Common myeloid progenitor, CD34-positive (primary cell): ENCODE data around the gene CCSER1.

Experiments used
- CTCF ChIA-PET: fragments of 350-600 bp; sonication (Branson Sonifier 250); formaldehyde crosslinking; loops from one replicate; lab custom pipeline; 2021; ENCODE audit warnings: antibody characterized with exemption; lab: Charles Lee
- POLR2A ChIA-PET: fragments of 350-600 bp; sonication (Branson Sonifier 250); formaldehyde crosslinking; loops from one replicate; lab custom pipeline; 2021; ENCODE audit warnings: antibody characterized with exemption; lab: Charles Lee
- DNase-seq, 3 donors: peaks; one replicate each; pipeline versions ENCODE4 v3.0.0 to v3.0.0-alpha.2; 2013
- H3K27ac ChIP-seq, 2 experiments: 1 replicate in 1 of 2; 2 replicates in 1 of 2; pipeline ENCODE4 v1.7.0; 2013; ENCODE audit warnings: inconsistent platforms in 2 of 2, low read length in 2 of 2, mild to moderate bottlenecking in 2 of 2, low read depth in 1 of 2, moderate library complexity in 1 of 2; ENCODE audit not compliant: severe bottlenecking in 2 of 2, insufficient read depth in 1 of 2, poor library complexity in 1 of 2
- H3K27me3 ChIP-seq, 5 experiments: replicated peaks in 2 of 5; 1 replicate in 3 of 5; 2 replicates in 2 of 5; pipeline versions ENCODE4 v1.6.1 to v1.7.0; 2013; ENCODE audit warnings: low read length in 4 of 5, mild to moderate bottlenecking in 2 of 5, moderate library complexity in 2 of 5, inconsistent platforms in 1 of 5; ENCODE audit not compliant: insufficient read depth in 5 of 5, control insufficient read depth in 4 of 5
- H3K36me3 ChIP-seq, 4 experiments: 1 replicate in 2 of 4; 2 replicates in 2 of 4; pipeline versions ENCODE4 v1.6.1 to v1.7.0; 2013; ENCODE audit warnings: low read length in 3 of 4, control low read depth in 1 of 4, mild to moderate bottlenecking in 1 of 4; ENCODE audit not compliant: control insufficient read depth in 4 of 4, insufficient read depth in 4 of 4
- H3K4me1 ChIP-seq, 4 experiments: 1 replicate in 3 of 4; 2 replicates in 1 of 4; pipeline versions ENCODE4 v1.6.1 to v1.7.1; 2013; ENCODE audit warnings: low read length in 3 of 4, mild to moderate bottlenecking in 3 of 4, control low read depth in 1 of 4, inconsistent platforms in 1 of 4, moderate library complexity in 1 of 4; ENCODE audit not compliant: control insufficient read depth in 4 of 4, insufficient read depth in 4 of 4; ENCODE audit errors: control extremely low read depth in 1 of 4
- H3K4me3 ChIP-seq, 7 experiments: 1 replicate in 4 of 7; 2 replicates in 3 of 7; pipeline versions ENCODE4 v1.5.1 to v1.7.0; 2013; ENCODE audit warnings: mild to moderate bottlenecking in 7 of 7, low read length in 6 of 7, moderate library complexity in 6 of 7, inconsistent platforms in 2 of 7, low read depth in 2 of 7, control low read depth in 1 of 7; ENCODE audit not compliant: insufficient read depth in 4 of 7, control insufficient read depth in 1 of 7; ENCODE audit errors: extremely low read depth in 1 of 7
- H3K9me3 ChIP-seq, 5 experiments: 1 replicate in 4 of 5; 2 replicates in 1 of 5; pipeline versions ENCODE4 v1.6.1 to v1.7.1; 2013; ENCODE audit warnings: low read length in 4 of 5, mild to moderate bottlenecking in 2 of 5, inconsistent platforms in 1 of 5, low read depth in 1 of 5, moderate library complexity in 1 of 5; ENCODE audit not compliant: control insufficient read depth in 4 of 5, insufficient read depth in 2 of 5; ENCODE audit errors: control extremely low read depth in 1 of 5
- WGBS: methylation state at CpG from one replicate; pipeline ENCODE4 v1.1.5; 2013; ENCODE audit not compliant: insufficient coverage; 5-methylcytosine and 5-hydroxymethylcytosine counted together

The CCSER1 gene

DNA sequence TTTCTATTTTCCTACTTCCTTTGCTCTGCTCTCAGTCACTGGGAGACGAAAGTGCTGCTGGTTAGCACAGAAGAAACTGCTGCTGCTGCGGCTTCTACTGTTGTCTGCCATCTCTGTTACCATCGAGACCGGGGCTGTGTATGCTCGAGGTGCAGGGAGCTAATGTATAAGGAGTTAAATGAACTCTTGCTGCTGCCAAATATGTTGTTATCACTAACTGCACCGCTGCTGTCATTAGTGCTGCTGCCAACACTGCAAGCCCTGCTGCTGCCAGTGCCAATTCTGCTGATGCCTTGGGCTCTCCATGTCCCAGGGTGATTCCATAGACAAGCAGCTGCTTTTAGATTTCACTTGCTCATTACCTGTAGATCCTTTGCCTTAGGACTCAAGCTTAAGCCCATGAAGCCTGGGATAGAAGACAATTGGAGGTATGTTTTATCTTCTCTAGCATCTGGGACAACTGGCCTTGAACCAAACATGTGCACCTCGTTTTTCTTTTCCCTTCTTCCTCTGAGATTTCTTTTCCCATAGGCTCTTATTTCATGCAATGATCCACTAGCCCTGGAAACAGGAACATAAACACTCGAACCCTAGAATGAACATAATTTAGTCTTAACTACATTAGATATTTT is 107.8 kb downstream of the CCSER1 start:
- POLR2A ChIA-PET, result no interaction called here
- Histone ChIP-seq H3K36me3 (no peaks in the 10 kb centered on the region), H3K9me3 (no peaks in the 10 kb centered on the region), H3K4me1 (no peaks in the 10 kb centered on the region), H3K27me3 (no peaks in the 10 kb centered on the region), H3K4me3 (no peak overlapping the region), H3K27ac (no peak overlapping the region)
- DNase-seq, result no peak
- CTCF ChIA-PET, result no interaction called here
- 86% methylated on average over 7 of the region's 8 CpGs for WGBS

DNA sequence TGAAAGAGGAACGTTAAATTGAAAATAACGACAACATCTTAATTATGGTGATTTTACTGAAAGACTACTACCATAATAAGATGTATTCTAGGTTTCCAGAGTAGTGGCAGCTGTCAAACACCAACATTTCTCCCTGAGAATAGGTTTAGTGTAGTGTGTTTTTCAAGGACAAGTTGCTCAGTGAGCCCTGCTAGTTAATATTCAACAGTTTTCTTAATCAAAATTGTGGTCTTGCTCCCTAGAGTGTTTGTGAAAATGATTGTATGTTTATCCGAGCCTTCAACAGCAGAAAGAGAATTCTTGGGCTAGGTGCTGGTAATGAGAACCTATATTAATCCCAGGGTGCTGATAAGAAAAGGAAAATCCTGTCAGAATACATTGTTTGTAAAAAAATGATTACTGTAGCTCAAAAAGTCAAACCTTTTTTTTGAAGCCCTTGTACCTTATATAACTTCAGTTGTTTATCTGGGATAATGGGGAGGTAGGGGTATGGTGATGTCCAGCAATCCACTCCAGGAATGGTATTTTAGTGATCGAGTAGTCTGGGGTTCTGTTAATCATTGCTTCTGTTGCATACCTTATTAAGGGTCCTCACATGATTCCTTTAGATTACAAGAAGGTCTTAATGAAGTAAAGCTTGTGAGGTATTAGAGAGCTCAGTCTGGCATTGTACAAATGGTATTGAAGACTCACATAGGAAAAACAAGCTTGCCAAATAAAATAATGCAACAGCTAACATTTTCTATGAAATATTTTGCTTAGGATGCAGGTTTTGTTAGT is 110.7 kb downstream of the CCSER1 start:
- no peaks in the 10 kb centered on the region for H3K27me3 ChIP-seq
- ChIA-PET POLR2A (no interaction called here), CTCF (interaction anchor here (0.6 kb wide), 1 partner anchor 747 kb away, joined by 3 read pairs; no protein-coding TSS in a partner anchor)
- no peaks in the 10 kb centered on the region for H3K4me1 ChIP-seq
- H3K36me3 ChIP-seq, result no peaks in the 10 kb centered on the region
- no peaks in the 10 kb centered on the region for H3K9me3 ChIP-seq
- no peak overlapping the region for H3K4me3 ChIP-seq
- H3K27ac ChIP-seq, result no peak overlapping the region
- 93% methylated on average over 1 of the region's 4 CpGs for WGBS
- no peak for DNase-seq

GRCh38 chr4:90240333-90240732 is 113.1 kb downstream of the CCSER1 start:
- ChIA-PET POLR2A (no interaction called here), CTCF (no interaction called here)
- DNase-seq, result no peak
- Histone ChIP-seq H3K9me3 (no peaks in the 10 kb centered on the region), H3K4me3 (no peak overlapping the region), H3K27me3 (no peaks in the 10 kb centered on the region), H3K36me3 (no peaks in the 10 kb centered on the region), H3K27ac (no peak overlapping the region), H3K4me1 (no peaks in the 10 kb centered on the region)
- WGBS, result 100% methylated on average over 1 of the region's 1 CpG

- no peak for DNase-seq
- POLR2A ChIA-PET, result no interaction called here
- CTCF ChIA-PET, result no interaction called here
- 100% methylated on average over 1 of the region's 3 CpGs for WGBS
- H3K27ac ChIP-seq, result no peak overlapping the region
- H3K4me1 ChIP-seq, result no peaks in the 10 kb centered on the region
- H3K36me3 ChIP-seq, result no peaks in the 10 kb centered on the region
- H3K9me3 ChIP-seq, result no peaks in the 10 kb centered on the region
- H3K4me3 ChIP-seq, result no peak overlapping the region
- H3K27me3 ChIP-seq, result no peaks in the 10 kb centered on the region
Observed at GRCh38 chr4:90241008-90241407, 113.8 kb downstream of the CCSER1 start.

GRCh38 chr4:90245837-90246236 is 118.6 kb downstream of the CCSER1 start:
- H3K27ac ChIP-seq, result no peak overlapping the region
- WGBS, result no CpG with 5 or more reads among the region's 1 CpG

DNA sequence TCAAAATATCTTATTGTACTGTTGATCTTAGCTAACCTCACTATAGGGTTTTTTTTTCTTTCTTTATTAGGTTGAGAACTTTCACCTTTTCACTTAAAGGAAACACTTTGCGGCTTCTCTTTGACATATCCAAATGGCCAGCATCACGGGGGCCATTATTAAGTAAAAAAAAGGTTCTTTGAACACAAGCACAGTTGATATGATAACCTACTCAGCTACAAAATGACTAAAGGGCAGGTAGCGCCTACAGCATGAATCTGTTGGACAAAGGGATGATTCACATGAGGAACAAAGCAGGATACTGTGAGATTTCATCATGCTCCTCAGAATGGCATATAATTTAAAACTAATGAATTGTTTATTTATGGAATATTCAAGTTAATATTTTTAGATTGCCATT is 119.6 kb downstream of the CCSER1 start:
- H3K9me3 ChIP-seq, result peaks cover 0 to 4% (median 0%) of the 10 kb centered on the region in 5 experiments
- no peak overlapping the region for H3K4me3 ChIP-seq
- no peak overlapping the region for H3K27ac ChIP-seq
- DNase-seq, result no peak
- CTCF ChIA-PET, result interaction anchor here (0.6 kb wide), 1 partner anchor 291 kb away, joined by 3 read pairs; no protein-coding TSS in a partner anchor
- 100% methylated on average over 1 of the region's 3 CpGs for WGBS
- no peaks in the 10 kb centered on the region for H3K4me1 ChIP-seq
- POLR2A ChIA-PET, result no interaction called here
- no peaks in the 10 kb centered on the region for H3K36me3 ChIP-seq
- no peaks in the 10 kb centered on the region for H3K27me3 ChIP-seq

More at GRCh38 chr4:90245837-90246236, 118.6 kb downstream of the CCSER1 start:
- ChIA-PET CTCF (no interaction called here), POLR2A (no interaction called here)
- H3K27me3 ChIP-seq, result no peaks in the 10 kb centered on the region
- H3K4me1 ChIP-seq, result no peaks in the 10 kb centered on the region
- no peaks in the 10 kb centered on the region for H3K36me3 ChIP-seq
- peaks cover 0 to 4% (median 0%) of the 10 kb centered on the region in 5 experiments for H3K9me3 ChIP-seq
- DNase-seq, result no peak
- H3K4me3 ChIP-seq, result no peak overlapping the region

DNA sequence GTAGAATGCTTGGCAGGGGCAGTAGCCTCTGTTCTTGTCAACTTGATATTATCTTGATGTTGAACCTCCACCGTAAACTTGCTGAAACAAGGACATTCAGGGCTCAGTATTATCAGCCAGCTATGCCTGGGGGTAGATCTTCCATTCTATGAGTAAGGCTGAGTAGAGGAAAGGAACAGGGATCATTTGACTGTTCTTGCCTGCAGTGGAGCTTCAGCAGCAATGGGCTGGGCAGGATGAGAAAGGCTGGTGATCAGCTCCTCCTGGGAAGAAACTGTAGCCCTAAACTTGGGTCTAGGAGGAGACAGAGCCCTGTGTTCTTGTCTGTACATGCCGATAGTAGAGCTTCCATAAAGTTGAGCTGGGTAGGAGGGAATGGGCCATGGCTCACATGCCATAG is 127.2 kb downstream of the CCSER1 start:
- no peak for DNase-seq
- Histone ChIP-seq H3K36me3 (no peaks in the 10 kb centered on the region), H3K27me3 (no peaks in the 10 kb centered on the region), H3K27ac (no peak overlapping the region), H3K4me3 (no peak overlapping the region), H3K9me3 (peaks cover 0 to 3% (median 0%) of the 10 kb centered on the region in 5 experiments), H3K4me1 (no peaks in the 10 kb centered on the region)
- WGBS, result 100% methylated on average over 2 of the region's 2 CpGs
- ChIA-PET CTCF (no interaction called here), POLR2A (no interaction called here)
